H1 (cell line): ENCODE results near the gene CFAP298. TPM values are rescaled to one million over a fixed set of nuclear protein-coding genes. Genes with fewer than 3 reads are reported as not detected.

ENCODE experiments used
- CTCF ChIA-PET: fragments of 300-600 bp; sonication (Branson Sonifier 250); formaldehyde crosslinking; loops from one replicate; lab custom pipeline; 2021; ENCODE audit not compliant: partially characterized antibody; lab: Charles Lee
- POLR2A ChIA-PET: fragments of 300-600 bp; sonication (Branson Sonifier 250); formaldehyde crosslinking; loops from one replicate; lab custom pipeline; 2021; ENCODE audit warnings: inconsistent platforms; ENCODE audit not compliant: partially characterized antibody; lab: Charles Lee
- DNase-seq, 2 experiments: peaks; one replicate each; pipeline versions ENCODE4 v3.0.0 to v3.0.0-alpha.2; 2010 to 2022; ENCODE audit warnings: low spot score in 2 of 2, low read depth in 1 of 2, mixed read lengths in 1 of 2
- FAIRE-seq: peaks from 2 replicates; lab custom pipeline; 2011; peaks lifted over from hg19 to GRCh38; lab: Jason Lieb, UNC
- H2AFZ ChIP-seq: 2 replicates; pipeline ENCODE4 v1.8.1; 2012; ENCODE audit warnings: low read length, inconsistent platforms
- H2AK5ac ChIP-seq: 2 replicates; pipeline ENCODE4 v1.6.1; 2013; ENCODE audit warnings: low read depth, low read length
- H2BK120ac ChIP-seq: replicated peaks from 2 replicates; pipeline ENCODE3; 2013; ENCODE audit warnings: low read depth, low read length, inconsistent platforms
- H2BK12ac ChIP-seq: 2 replicates; pipeline ENCODE4 v1.6.1; 2013; ENCODE audit warnings: low read depth, low read length
- H2BK15ac ChIP-seq: 2 replicates; pipeline ENCODE4 v1.6.1; 2013; ENCODE audit warnings: low read length
- H2BK20ac ChIP-seq: 2 replicates; pipeline ENCODE4 v1.6.1; 2013; ENCODE audit warnings: low read length
- H2BK5ac ChIP-seq: 2 replicates; pipeline ENCODE4 v1.6.1; 2013; ENCODE audit warnings: low read depth, low read length
- H3K14ac ChIP-seq: 2 replicates; pipeline ENCODE4 v1.6.1; 2013; ENCODE audit warnings: inconsistent platforms; ENCODE audit not compliant: insufficient read length
- H3K18ac ChIP-seq: 2 replicates; pipeline ENCODE4 v1.6.1; 2013; ENCODE audit warnings: low read length; ENCODE audit errors: extremely low read depth
- H3K23ac ChIP-seq: 2 replicates; pipeline ENCODE4 v1.6.1; 2013; ENCODE audit warnings: inconsistent platforms; ENCODE audit not compliant: insufficient read length
- H3K23me2 ChIP-seq: 2 replicates; pipeline ENCODE4 v1.6.1; 2013; ENCODE audit warnings: low read depth, low read length
- H3K27ac ChIP-seq: 2 replicates; pipeline ENCODE4 v1.6.1; 2011; ENCODE audit warnings: low read depth, low read length, inconsistent platforms
- H3K27me3 ChIP-seq, 4 experiments: replicated peaks in 1 of 4; 1 replicate in 1 of 4; 2 replicates in 3 of 4; pipeline versions ENCODE4 v1.6.1 to v1.8.1; 2011 to 2013; ENCODE audit warnings: low read length in 3 of 4, mild to moderate bottlenecking in 3 of 4, inconsistent platforms in 2 of 4, mixed read lengths in 2 of 4, moderate library complexity in 1 of 4; ENCODE audit not compliant: control insufficient read depth in 3 of 4, insufficient read depth in 3 of 4; ENCODE audit errors: extremely low read depth in 1 of 4
- H3K36me3 ChIP-seq, 4 experiments: 2 replicates each; pipeline versions ENCODE4 v1.6.1 to v1.8.1; 2011 to 2013; ENCODE audit warnings: mild to moderate bottlenecking in 4 of 4, low read length in 3 of 4, moderate library complexity in 2 of 4, control low read depth in 1 of 4, inconsistent platforms in 1 of 4; ENCODE audit not compliant: insufficient read depth in 4 of 4, control insufficient read depth in 2 of 4
- H3K4ac ChIP-seq: replicated peaks from 2 replicates; pipeline ENCODE3; 2013; ENCODE audit warnings: low read length, low read depth, mixed read lengths, inconsistent platforms; ENCODE audit not compliant: insufficient read length
- H3K4me1 ChIP-seq, 4 experiments: replicated peaks in 1 of 4; 1 replicate in 1 of 4; 2 replicates in 3 of 4; pipeline versions ENCODE4 v1.6.1 to v1.8.1; 2011 to 2013; ENCODE audit warnings: low read length in 3 of 4, inconsistent platforms in 2 of 4, mixed read lengths in 1 of 4; ENCODE audit not compliant: insufficient read depth in 4 of 4, control insufficient read depth in 3 of 4
- H3K4me2 ChIP-seq, 2 experiments: 2 replicates each; pipeline versions ENCODE4 v1.6.1 to v1.8.1; 2011 to 2013; ENCODE audit warnings: low read depth in 2 of 2, low read length in 2 of 2, control low read depth in 1 of 2, inconsistent platforms in 1 of 2, mild to moderate bottlenecking in 1 of 2; ENCODE audit not compliant: insufficient read depth in 1 of 2
- H3K4me3 ChIP-seq, 4 experiments: fragments of 200-600, 300-600 bp in 1 of 4; sonication (generic), shearing (Covaris generic), sonication (Bioruptor Twin) in 1 of 4; 2 replicates each; pipeline versions ENCODE4 v1.5.1 to v1.8.1; 2011 to 2016; ENCODE audit warnings: low read length in 4 of 4, low read depth in 3 of 4, control low read depth in 2 of 4, inconsistent platforms in 2 of 4, mild to moderate bottlenecking in 2 of 4, mixed read lengths in 1 of 4, moderate library complexity in 1 of 4; ENCODE audit not compliant: insufficient read depth in 2 of 4; ENCODE audit errors: extremely low read depth in 1 of 4
- H3K56ac ChIP-seq: replicated peaks from 2 replicates; pipeline ENCODE3; 2013; ENCODE audit warnings: low read depth, mild to moderate bottlenecking, mixed read lengths, low read length, inconsistent platforms; ENCODE audit not compliant: insufficient read length
- H3K79me1 ChIP-seq: 2 replicates; pipeline ENCODE4 v1.6.1; 2013; ENCODE audit warnings: low read depth, low read length, control low read depth
- H3K79me2 ChIP-seq, 2 experiments: 2 replicates each; pipeline versions ENCODE4 v1.6.1 to v1.8.1; 2012 to 2013; ENCODE audit warnings: low read length in 2 of 2, mild to moderate bottlenecking in 2 of 2, inconsistent platforms in 1 of 2; ENCODE audit not compliant: insufficient read depth in 2 of 2, control insufficient read depth in 1 of 2
- H3K9ac ChIP-seq, 4 experiments: replicated peaks in 1 of 4; 1 replicate in 1 of 4; 2 replicates in 3 of 4; pipeline versions ENCODE4 v1.6.1 to v1.8.1; 2011 to 2013; ENCODE audit warnings: low read depth in 3 of 4, low read length in 3 of 4, control low read depth in 2 of 4, mild to moderate bottlenecking in 2 of 4, moderate library complexity in 2 of 4, inconsistent platforms in 1 of 4; ENCODE audit errors: extremely low read depth in 1 of 4
- H3K9me3 ChIP-seq, 2 experiments: 2 replicates each; pipeline versions ENCODE4 v1.6.1 to v1.8.1; 2012 to 2013; ENCODE audit warnings: mild to moderate bottlenecking in 2 of 2, moderate library complexity in 2 of 2, control low read depth in 1 of 2, inconsistent platforms in 1 of 2, low read depth in 1 of 2, low read length in 1 of 2, mixed read lengths in 1 of 2; ENCODE audit not compliant: insufficient read depth in 2 of 2
- H4K20me1 ChIP-seq, 2 experiments: replicated peaks in 1 of 2; 2 replicates each; pipeline versions ENCODE3 to v1.8.1; 2011 to 2013; ENCODE audit warnings: inconsistent platforms in 2 of 2, low read length in 2 of 2, mild to moderate bottlenecking in 1 of 2; ENCODE audit not compliant: insufficient read depth in 2 of 2, control insufficient read depth in 1 of 2
- H4K5ac ChIP-seq: 2 replicates; pipeline ENCODE4 v1.6.1; 2013; ENCODE audit warnings: low read length, low read depth, mixed read lengths, inconsistent platforms; ENCODE audit not compliant: insufficient read length
- H4K8ac ChIP-seq: 2 replicates; pipeline ENCODE4 v1.8.0; 2013; ENCODE audit warnings: mild to moderate bottlenecking, moderate library complexity, low read length, inconsistent platforms; ENCODE audit not compliant: insufficient read depth; ENCODE audit errors: extremely low read depth
- H4K91ac ChIP-seq: replicated peaks from 2 replicates; pipeline ENCODE3; 2013; ENCODE audit warnings: low read length, mixed read lengths, inconsistent platforms; ENCODE audit not compliant: insufficient read length
- ATF2 ChIP-seq: IDR thresholded peaks from 2 replicates; pipeline ENCODE4 v1.6.1; 2012; ENCODE audit warnings: low read length, inconsistent platforms
- BCL11A ChIP-seq, 2 experiments: IDR thresholded peaks; one replicate each; pipeline ENCODE4 v1.6.1; 2011; ENCODE audit warnings: low read depth in 2 of 2, low read length in 2 of 2, mild to moderate bottlenecking in 2 of 2
- CBX8 ChIP-seq: fragments of 300-800, 300-1000 bp; sonication (generic); IDR thresholded peaks from 2 replicates; pipeline ENCODE4 v1.7.1; 2016; ENCODE audit warnings: low read depth, low read length, borderline replicate concordance
- CTBP2 ChIP-seq: IDR thresholded peaks from 2 replicates; pipeline ENCODE4 v1.7.0; 2011; ENCODE audit warnings: borderline replicate concordance, mild to moderate bottlenecking, moderate library complexity, mixed read lengths, low read length; ENCODE audit not compliant: insufficient read depth, insufficient read length
- EZH2 ChIP-seq: fragments of 200-600 bp; sonication (generic); IDR thresholded peaks from 2 replicates; pipeline ENCODE4 v1.7.1; 2012; ENCODE audit warnings: low read depth, mild to moderate bottlenecking, moderate library complexity, low read length, inconsistent platforms; ENCODE audit not compliant: severe bottlenecking
- GTF2F1 ChIP-seq: IDR thresholded peaks from 2 replicates; pipeline ENCODE4 v1.6.1; 2012; ENCODE audit warnings: low read depth, low read length, improper control_type of control experiment, borderline replicate concordance
- JUND ChIP-seq: IDR thresholded peaks from 2 replicates; pipeline ENCODE4 v1.6.1; 2011; ENCODE audit warnings: mild to moderate bottlenecking, improper control_type of control experiment, low read length
- POU5F1 ChIP-seq: IDR thresholded peaks from 2 replicates; pipeline ENCODE4 v1.6.1; 2011; ENCODE audit warnings: low read depth, mild to moderate bottlenecking, low read length, moderate library complexity
- SAP30 ChIP-seq: fragments of 300-600 bp; sonication (generic); IDR thresholded peaks from 2 replicates; pipeline ENCODE4 v1.7.1; 2012; ENCODE audit warnings: low read length, moderate library complexity, mild to moderate bottlenecking, inconsistent platforms; ENCODE audit not compliant: insufficient read depth, insufficient replicate concordance
- SIN3A ChIP-seq, 2 experiments: IDR thresholded peaks in 1 of 2; conservative IDR thresholded peaks in 1 of 2; 2 replicates each; pipeline ENCODE4 v1.6.1; 2011 to 2012; ENCODE audit warnings: low read length in 2 of 2, improper control_type of control experiment in 1 of 2, low read depth in 1 of 2, mild to moderate bottlenecking in 1 of 2
- SIX5 ChIP-seq: IDR thresholded peaks from 2 replicates; pipeline ENCODE4 v1.6.1; 2011; ENCODE audit warnings: mild to moderate bottlenecking, low read depth, low read length
- WGBS, 2 experiments: shearing (Covaris generic) in 1 of 2; methylation state at CpG; one replicate each; pipeline versions ENCODE4 v1.1.6 to v1.1.7; 2013 to 2015; ENCODE audit warnings: low lambda C conversion rate in 2 of 2, mixed read lengths in 2 of 2, inconsistent platforms in 1 of 2, low coverage in 1 of 2, missing lambda C conversion rate in 1 of 2; ENCODE audit not compliant: insufficient replicate concordance in 2 of 2, insufficient coverage in 1 of 2, insufficient read length in 1 of 2; ENCODE audit errors: extremely low coverage in 1 of 2, missing lambda C conversion rate in 1 of 2; 5-methylcytosine and 5-hydroxymethylcytosine counted together
- polyA plus RNA-seq, 7 experiments: library from polyadenylated mRNA; depleted of rRNA in 3 of 7; stranded (reverse) in 5 of 7; unstranded in 2 of 7; fragments of >200 nt in 5 of 7; fragments of 200-250 nt in 2 of 7; gene quantifications; 1 replicate in 5 of 7; 2 replicates in 1 of 7; 4 replicates in 1 of 7; pipeline versions ENCODE4 v1.2.1 to v1.2.3, GENCODE V29; 2011 to 2013; ENCODE audit warnings: missing spikeins in 2 of 7, mixed read lengths in 2 of 7
- total RNA-seq: library from RNA; stranded (reverse); fragmentation: NEBNext Ultra II Directional; extraction: Animal tissue kit (Norgen Biotek cat#: 25700); gene quantifications from 2 replicates; pipeline ENCODE4 v1.2.1, GENCODE V29; 2021

Gene CFAP298
- total and polyA plus RNA-seq, 2 of the 8 experiments (the other 6 are each of a cell fraction or from before 2014, with no cell fraction given) = 43.0 to 68.1 TPM

DNA sequence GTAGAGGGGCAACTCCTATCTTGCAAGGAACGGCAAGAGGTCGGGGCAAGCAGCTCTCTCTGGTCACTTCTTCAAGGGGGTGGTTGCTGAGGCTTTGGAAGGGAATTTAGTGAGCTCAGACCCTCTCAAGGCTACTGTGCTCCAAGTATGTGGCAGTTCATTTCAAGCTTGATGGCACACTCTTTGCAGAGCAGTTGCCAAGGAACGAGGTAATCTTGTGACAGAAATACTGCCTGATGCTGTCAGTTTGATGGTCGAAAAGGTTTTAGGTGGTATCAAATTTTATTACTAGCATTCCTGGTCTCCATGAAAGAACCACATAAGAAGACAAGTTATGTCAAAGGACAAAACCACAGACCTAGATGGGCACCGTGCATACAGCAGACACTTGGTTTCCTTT lies 13.1 kb downstream of the CFAP298 start:
- Histone ChIP-seq H3K27me3 (no peaks in the 10 kb centered on the region), H4K5ac (no peak overlapping the region), H2AK5ac (no peak overlapping the region), H3K23me2 (0 out of 2 replicates have a peak, but pooled peaks cover 2% of the 10 kb centered on the region), H2BK120ac (no peak overlapping the region), H3K56ac (no peak overlapping the region), H4K8ac (no peak overlapping the region), H4K20me1 (peaks cover 0 to 5% of the 10 kb centered on the region in 2 experiments), H2BK15ac (no peak overlapping the region), H2BK5ac (no peak overlapping the region), H4K91ac (no peak overlapping the region), H3K9ac (no peak overlapping the region), H2BK20ac (no peak overlapping the region), H3K4me2 (no peak overlapping the region), H3K27ac (no peak overlapping the region), H3K4ac (no peak overlapping the region), H3K4me3 (no peak overlapping the region), H3K36me3 (peaks cover 7 to 45% (median 19%) of the 10 kb centered on the region in 4 experiments), H3K4me1 (peaks cover 11 to 27% (median 15%) of the 10 kb centered on the region in 4 experiments), H3K9me3 (no peaks in the 10 kb centered on the region), H3K14ac (no peak overlapping the region), H2AFZ (no peak overlapping the region), H2BK12ac (no peak overlapping the region), H3K79me1 (no peaks in the 10 kb centered on the region), H3K23ac (no peak overlapping the region), H3K79me2 (no peaks in the 10 kb centered on the region), H3K18ac (no peak overlapping the region)
- DNase-seq (no peak), FAIRE-seq (no peak)
- TF ChIP-seq CTBP2 (no peak), ATF2 (no peak), JUND (no peak), SIX5 (no peak), BCL11A (IDR thresholded peaks at IDR 0.05; ENCODE audit: low read depth in 2 of 2, low read length in 2 of 2) (no peak), SAP30 (no peak), EZH2 (no peak), SIN3A (conservative IDR thresholded peaks at IDR 0.05 in 1 of 2, IDR thresholded peaks at IDR 0.05 in 1 of 2; ENCODE audit: low read depth in 1 of 2, low read length in 2 of 2) (no peak), CBX8 (no peak), POU5F1 (no peak), GTF2F1 (no peak)
- CTCF ChIA-PET = interaction anchor here (1.1 to 6.5 kb wide), 10 partner anchors 10 to 236 kb away, joined by 3 to 68 read pairs (median 6); no protein-coding TSS in a partner anchor
- POLR2A ChIA-PET = interaction anchor here (1.0 to 1.2 kb wide), 4 partner anchors 10 to 186 kb away, joined by 3 to 6 read pairs (median 4); partner anchors contain the start of gene CFAP298
- WGBS, 2 experiments = 80% methylated on average over 3 of the region's 5 CpGs; no CpG with 5 or more reads in 1 of the 2 experiments
